ENCODE results near the gene NUPR2.

DNA sequence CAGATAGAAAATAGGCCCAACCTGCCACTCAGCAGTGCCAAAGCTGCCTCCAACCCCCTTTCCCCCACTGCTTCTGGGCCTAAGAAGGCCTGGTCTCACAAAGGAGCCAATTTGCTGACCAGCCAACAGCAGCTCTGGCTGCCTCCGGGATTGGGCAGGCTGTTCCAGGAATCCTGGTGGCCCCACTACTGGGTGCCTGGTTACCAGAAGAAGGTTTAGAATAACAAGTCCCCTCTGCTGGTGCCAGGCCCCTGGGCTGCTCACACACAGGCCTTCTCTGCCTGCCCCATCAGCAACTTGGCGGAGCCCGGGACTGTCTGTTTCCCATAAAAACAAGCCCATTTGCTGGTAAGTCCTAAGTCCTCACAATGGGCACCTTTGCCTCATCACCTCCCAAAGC lies 24.6 kb downstream of the NUPR2 start:
- TF ChIP-seq, protein P1, sequence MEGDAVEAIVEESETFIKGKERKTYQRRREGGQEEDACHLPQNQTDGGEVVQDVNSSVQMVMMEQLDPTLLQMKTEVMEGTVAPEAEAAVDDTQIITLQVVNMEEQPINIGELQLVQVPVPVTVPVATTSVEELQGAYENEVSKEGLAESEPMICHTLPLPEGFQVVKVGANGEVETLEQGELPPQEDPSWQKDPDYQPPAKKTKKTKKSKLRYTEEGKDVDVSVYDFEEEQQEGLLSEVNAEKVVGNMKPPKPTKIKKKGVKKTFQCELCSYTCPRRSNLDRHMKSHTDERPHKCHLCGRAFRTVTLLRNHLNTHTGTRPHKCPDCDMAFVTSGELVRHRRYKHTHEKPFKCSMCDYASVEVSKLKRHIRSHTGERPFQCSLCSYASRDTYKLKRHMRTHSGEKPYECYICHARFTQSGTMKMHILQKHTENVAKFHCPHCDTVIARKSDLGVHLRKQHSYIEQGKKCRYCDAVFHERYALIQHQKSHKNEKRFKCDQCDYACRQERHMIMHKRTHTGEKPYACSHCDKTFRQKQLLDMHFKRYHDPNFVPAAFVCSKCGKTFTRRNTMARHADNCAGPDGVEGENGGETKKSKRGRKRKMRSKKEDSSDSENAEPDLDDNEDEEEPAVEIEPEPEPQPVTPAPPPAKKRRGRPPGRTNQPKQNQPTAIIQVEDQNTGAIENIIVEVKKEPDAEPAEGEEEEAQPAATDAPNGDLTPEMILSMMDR (optimal IDR thresholded peaks at IDR 0.05 in 1 of 3, IDR thresholded peaks at IDR 0.05 in 1 of 3, conservative IDR thresholded peaks at IDR 0.05 in 1 of 3; ENCODE audit: extremely low read depth in 1 of 3, insufficient read depth in 2 of 3, low read length in 3 of 3) = no peak
- TF ChIP-seq EZH2 (IDR thresholded peaks at IDR 0.05; ENCODE audit: low read length) = no peak

All from keratinocyte (primary cell).